NCI-H1694 treated with DMSO at 0.1 percent for 48 hours (cell line): Measurements from ENCODE around the gene RAB27A.
A peak's percentile ranks its signal among the peaks of the same experiment; 100 is the strongest.
"Not testable (repeated sequence)": the region's sequence is repeated elsewhere in the genome, so short reads cannot be mapped to it uniquely, and the experiment has no call there.

Source experiments
- DNase-seq: peaks from one replicate; lab custom pipeline; 2025; lab: John Stamatoyannopoulos, UW

The RAB27A gene

GRCh38 chr15:55289746-55290527, at the start of gene RAB27A:
RAB27A (minus strand) TSS chr15:55289813; CDS start chr15:55234934, 54,879 bp downstream.
- DNase-seq = no peak

DNA sequence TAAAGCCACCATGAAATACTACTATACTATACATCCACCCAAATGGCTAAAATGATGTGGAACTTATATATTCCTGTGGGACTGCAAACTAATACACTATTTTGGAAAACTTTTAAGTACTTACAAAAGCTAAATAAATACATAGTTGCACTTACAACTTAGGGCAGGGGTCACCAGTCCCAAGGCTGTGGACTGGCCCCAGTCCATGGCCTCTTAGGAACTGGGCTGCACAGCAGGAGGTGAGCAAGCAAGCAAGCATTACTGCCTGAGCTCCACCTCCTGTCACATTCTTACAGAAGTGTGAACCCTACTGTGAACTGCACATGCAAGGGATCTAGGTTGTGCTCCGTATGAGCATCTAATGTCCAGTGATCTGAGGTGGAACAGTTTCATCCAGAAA, 47.5 kb upstream of the RAB27A start:
- no peak for DNase-seq

GRCh38 chr15:55334997-55335396, 45.4 kb upstream of the RAB27A start:
- DNase-seq = no peak

- DNase-seq = no peak
Measured at GRCh38 chr15:55334371-55334770, 44.8 kb upstream of the RAB27A start.

- DNase-seq = no peak
Measured at GRCh38 chr15:55327387-55327786, 37.8 kb upstream of the RAB27A start.

GRCh38 chr15:55322467-55322866, 32.9 kb upstream of the RAB27A start:
- DNase-seq = no peak

GRCh38 chr15:55320963-55321362, 31.4 kb upstream of the RAB27A start:
- no peak for DNase-seq

- no peak for DNase-seq
Measured at GRCh38 chr15:55320238-55320550, 30.6 kb upstream of the RAB27A start.

DNA sequence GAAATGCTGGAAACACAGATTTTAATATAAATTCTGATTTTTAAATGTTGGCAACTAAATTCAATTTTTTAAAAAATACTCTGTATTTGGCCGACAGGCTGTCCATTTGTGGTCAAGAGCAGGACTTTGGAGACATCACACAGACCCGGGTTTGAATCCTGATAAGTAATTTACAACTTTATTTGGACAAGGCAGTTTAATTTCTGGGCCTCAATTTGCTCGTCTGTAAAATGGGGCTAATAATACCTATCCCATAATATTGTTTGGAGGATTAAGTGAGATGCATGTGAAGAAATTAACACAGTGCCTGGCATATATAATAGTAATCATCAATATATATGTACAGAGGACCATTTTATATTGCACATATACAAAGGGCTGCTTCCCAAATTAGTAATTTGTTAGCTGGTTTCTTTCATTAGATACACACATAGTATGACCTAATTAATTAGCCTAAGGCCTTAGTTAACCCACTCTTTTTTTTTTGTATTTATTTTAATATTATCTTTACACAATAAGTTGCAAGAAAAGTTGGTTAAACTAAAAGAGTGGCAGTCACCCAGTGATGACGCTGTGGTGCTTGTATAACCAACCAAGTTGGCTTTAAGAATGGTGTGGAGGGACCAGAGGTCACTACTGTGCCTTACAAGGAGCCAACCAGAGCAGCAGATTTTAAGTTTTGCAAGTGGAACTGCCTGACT, 30.1 kb upstream of the RAB27A start:
- no peak for DNase-seq

DNA sequence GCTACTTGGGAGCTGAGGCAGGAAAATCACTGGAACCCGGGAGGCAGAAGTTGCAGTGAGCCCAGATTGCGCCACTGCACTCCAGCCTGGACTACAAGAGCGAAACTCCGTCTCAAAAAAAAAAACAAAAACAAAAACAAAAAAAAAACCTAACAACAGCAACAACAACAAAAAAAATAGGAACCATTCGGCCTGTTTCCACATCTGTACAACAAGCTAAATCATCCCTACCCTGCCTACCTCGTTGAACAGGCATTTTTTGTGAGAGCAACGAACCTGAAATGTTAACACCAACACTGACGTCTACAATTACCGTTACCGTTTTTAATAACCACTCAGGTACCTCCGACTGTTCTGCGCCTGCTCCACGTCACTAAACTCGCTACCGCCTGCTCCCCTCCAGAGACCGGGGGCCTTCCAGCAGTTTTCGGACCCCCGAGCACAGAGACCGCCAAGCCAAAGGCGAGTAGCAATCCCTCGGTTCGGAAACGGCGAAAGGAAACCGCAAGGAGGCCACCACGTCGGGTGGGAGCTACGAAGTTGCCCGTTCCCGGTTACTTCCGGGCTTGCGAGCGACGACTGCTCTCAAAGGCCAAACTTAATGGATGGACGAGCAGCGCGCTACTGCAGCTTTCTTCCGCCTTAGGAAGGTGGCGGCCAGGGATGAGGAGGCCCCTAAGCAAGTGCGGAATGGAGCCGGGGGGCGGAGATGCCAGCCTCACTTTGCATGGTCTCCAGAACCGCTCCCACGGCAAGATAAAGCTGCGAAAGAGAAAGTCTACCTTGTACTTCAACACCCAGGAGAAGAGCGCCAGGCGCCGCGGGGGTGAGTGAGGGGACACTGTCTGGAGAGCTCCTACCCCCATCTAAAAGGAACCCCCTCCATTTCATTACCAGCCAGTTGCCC, 29.2 kb upstream of the RAB27A start, which contains the start of the genes PIGB and PIGBOS1:
Gene PIGB (plus strand): TSS at position 635 of the 907 bp plus-strand sequence. CDS start 29 bp downstream, at position 664.
Gene PIGBOS1 (minus strand): TSS at position 536 of the 907 bp plus-strand sequence. CDS start 1,331 bp downstream, outside the sequence.
- peak; percentile 69 for DNase-seq

- not testable (repeated sequence) for DNase-seq
Measured at GRCh38 chr15:55302801-55303200, 13.2 kb upstream of the RAB27A start.

GRCh38 chr15:55297315-55297714, 7.7 kb upstream of the RAB27A start:
- DNase-seq = no peak

DNA sequence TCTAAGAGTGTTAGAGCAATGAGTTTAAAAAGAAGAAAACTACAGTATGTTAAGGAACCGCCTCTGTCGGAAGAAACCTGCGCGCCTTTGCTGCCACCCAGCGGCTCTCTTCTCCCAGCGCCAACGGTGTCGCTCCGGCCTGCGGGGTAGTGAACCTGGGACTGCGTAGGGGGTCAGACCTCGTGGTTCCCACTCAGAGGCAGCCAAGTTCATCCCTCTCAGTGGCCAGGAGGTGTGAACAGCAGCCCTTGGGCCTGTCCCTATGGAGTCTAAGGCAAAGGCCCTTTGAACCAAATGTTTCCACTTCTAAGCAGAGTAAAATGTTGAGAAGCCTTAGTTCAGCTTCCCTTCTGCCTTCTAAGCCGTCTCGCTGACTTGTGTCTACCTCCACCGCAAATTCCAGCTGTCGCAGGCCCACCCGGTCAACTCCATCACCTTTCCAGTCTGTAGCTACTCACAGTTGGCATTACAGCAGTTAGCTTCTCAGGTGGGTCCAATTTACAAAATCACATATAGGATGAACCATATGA, 980 bp upstream of the RAB27A start:
- DNase-seq = peak; percentile 52

GRCh38 chr15:55289011-55289745, 435 bp downstream of the RAB27A start:
- DNase-seq = peak; percentile 70

DNA sequence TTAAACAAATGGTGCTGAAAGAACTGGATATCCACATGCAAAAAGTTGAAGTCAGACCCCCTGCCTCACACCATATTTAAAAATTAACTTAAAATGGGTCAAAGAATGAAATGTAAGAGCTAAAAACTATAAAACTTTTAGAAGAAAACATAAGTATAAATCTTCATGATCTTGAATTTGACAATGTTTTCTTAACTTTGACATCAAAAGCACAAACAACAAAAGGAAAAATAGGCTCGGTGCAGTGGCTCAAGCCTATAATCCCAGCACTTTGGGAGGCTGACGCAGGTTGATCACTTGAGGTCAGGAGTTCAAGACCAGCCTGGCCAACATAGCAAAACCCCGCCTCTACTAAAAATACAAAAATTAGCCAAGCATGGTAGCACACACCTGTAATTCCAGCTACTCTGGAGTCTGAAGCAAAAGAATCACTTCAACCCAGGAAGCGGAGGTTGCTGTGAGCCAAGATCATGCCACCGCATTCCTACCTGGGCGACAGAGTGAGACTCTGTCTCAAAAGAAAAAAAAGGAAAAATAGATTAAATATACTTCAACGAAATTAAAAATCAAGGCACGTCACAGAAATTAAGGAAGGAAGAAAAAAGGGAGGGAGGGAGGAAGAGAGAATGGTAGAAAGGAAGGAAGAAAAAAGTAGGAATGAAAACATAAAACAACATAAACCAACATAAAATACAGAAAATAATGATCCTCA, 1.5 kb downstream of the RAB27A start:
- no peak for DNase-seq

- not testable (repeated sequence) for DNase-seq
Measured at GRCh38 chr15:55286442-55287189, 3.0 kb downstream of the RAB27A start.

DNA sequence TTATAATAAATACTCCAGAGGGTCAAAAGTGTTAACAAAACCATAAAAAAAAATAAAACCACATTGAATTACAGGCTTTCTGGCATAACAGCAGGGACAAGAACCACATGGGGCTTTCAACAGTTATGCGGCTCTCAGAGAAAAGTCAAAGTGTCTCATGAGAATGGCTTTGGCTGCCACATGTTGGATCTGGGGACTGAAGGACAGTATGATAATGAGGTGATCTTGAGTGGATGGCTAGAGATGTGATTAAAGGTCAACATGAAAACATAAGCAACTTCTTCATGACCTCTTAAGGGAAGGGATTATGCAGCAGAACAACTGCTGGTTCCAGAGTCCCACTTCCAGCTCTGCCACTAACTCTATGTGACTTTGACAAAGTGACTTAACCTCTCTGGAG, 5.2 kb downstream of the RAB27A start:
- no peak for DNase-seq

GRCh38 chr15:55283379-55284147, 6.0 kb downstream of the RAB27A start:
- no peak for DNase-seq

GRCh38 chr15:55282284-55282833, 7.3 kb downstream of the RAB27A start:
- no peak for DNase-seq
